Measurements from ENCODE around the gene QKI.

The QKI gene

GRCh38 chr6:163570579-163571231, 156.2 kb downstream of the QKI start:
- no peaks in the 10 kb centered on the region for H3K4me1 ChIP-seq (ENCODE audit: control insufficient read depth, insufficient read depth, low read length)
- H3K4me3 ChIP-seq (ENCODE audit: low read depth, low read length): no peak overlapping the region
- peaks cover 0 to 31% of the 10 kb centered on the region in 2 experiments; a peak in 1 of 3 replicates for H3K36me3 ChIP-seq (ENCODE audit: control insufficient read depth in 2 of 2, insufficient read depth in 1 of 2, low read length in 2 of 2)
- TF ChIP-seq BCL11B (tag by site-specific recombination; IDR thresholded peaks at IDR 0.05; ENCODE audit: low read depth): peak; percentile 60; the same call in 1 of the 2 replicates
- TF ChIP-seq ZNF473 (tag by site-specific recombination; IDR thresholded peaks at IDR 0.05): no peak
- no peak for TF ChIP-seq ZNF416 (tag by site-specific recombination; IDR thresholded peaks at IDR 0.05)
- TF ChIP-seq SETDB1 (IDR thresholded peaks at IDR 0.05; ENCODE audit: insufficient read length, low read length): peak; percentile 66
- TF ChIP-seq CTCF (tag by site-specific recombination; IDR thresholded peaks at IDR 0.05): no peak
- no peak for TF ChIP-seq ZNF132 (tag by site-specific recombination; IDR thresholded peaks at IDR 0.05; ENCODE audit: borderline replicate concordance)
- no peak for TF ChIP-seq TRIM28 (IDR thresholded peaks at IDR 0.05; ENCODE audit: borderline replicate concordance, low read length)
- H3K9me3 ChIP-seq (ENCODE audit: control insufficient read depth, insufficient read depth, low read depth, low read length): no peaks in the 10 kb centered on the region
- H3K27ac ChIP-seq (ENCODE audit: extremely low read depth, low read depth, low read length): no peak overlapping the region
- CTCF ChIA-PET: interaction anchor here (0.6 kb wide), 2 partner anchors 14 to 149 kb away, joined by 3 to 4 read pairs; no protein-coding TSS in a partner anchor
- POLR2A ChIA-PET: interaction anchor here (0.6 kb wide), 1 partner anchor 174 kb away, joined by 4 read pairs; no protein-coding TSS in a partner anchor

GRCh38 chr6:163571730-163572129, 157.2 kb downstream of the QKI start:
- ChIA-PET CTCF (interaction anchor here (0.6 to 0.9 kb wide), 3 partner anchors 17 to 211 kb away, joined by 3 to 4 read pairs (median 3); no protein-coding TSS in a partner anchor), POLR2A (interaction anchor here (0.6 kb wide), 1 partner anchor 88 kb away, joined by 6 read pairs; no protein-coding TSS in a partner anchor)
- no peak overlapping the region for H3K27ac ChIP-seq (ENCODE audit: extremely low read depth, low read depth, low read length)
- H3K4me1 ChIP-seq (ENCODE audit: control insufficient read depth, insufficient read depth, low read length): no peaks in the 10 kb centered on the region
- H3K9me3 ChIP-seq (ENCODE audit: control insufficient read depth, insufficient read depth, low read depth, low read length): no peaks in the 10 kb centered on the region
- TF ChIP-seq ZNF660 (tag by site-specific recombination; IDR thresholded peaks at IDR 0.05) (no peak), ZNF792 (tag by site-specific recombination; IDR thresholded peaks at IDR 0.05) (no peak), ZNF280C (tag by site-specific recombination; IDR thresholded peaks at IDR 0.05) (no peak), ZNF544 (tag by site-specific recombination; IDR thresholded peaks at IDR 0.05) (no peak), GFI1B (tag by site-specific recombination; IDR thresholded peaks at IDR 0.05) (no peak), SP2 (tag by site-specific recombination; IDR thresholded peaks at IDR 0.05) (no peak), ZNF335 (tag by site-specific recombination; conservative IDR thresholded peaks at IDR 0.05) (no peak), ZNF148 (tag by site-specific recombination; IDR thresholded peaks at IDR 0.05; ENCODE audit: borderline replicate concordance) (no peak), ZFP41 (tag by site-specific recombination; IDR thresholded peaks at IDR 0.05; ENCODE audit: borderline replicate concordance) (no peak), ZBTB7A (tag by site-specific recombination; IDR thresholded peaks at IDR 0.05; ENCODE audit: low read depth) (no peak), ZNF664 (tag by site-specific recombination; IDR thresholded peaks at IDR 0.05) (no peak), ZNF174 (tag by site-specific recombination; IDR thresholded peaks at IDR 0.05) (no peak), AEBP2 (tag by site-specific recombination; IDR thresholded peaks at IDR 0.05; ENCODE audit: borderline replicate concordance) (no peak)
- no peak overlapping the region for H3K4me3 ChIP-seq (ENCODE audit: low read depth, low read length)
- peaks cover 0 to 24% of the 10 kb centered on the region in 2 experiments; a peak in 1 of 3 replicates for H3K36me3 ChIP-seq (ENCODE audit: control insufficient read depth in 2 of 2, insufficient read depth in 1 of 2, low read length in 2 of 2)

All from HEK293 (cell line).